GM12878 (cell line): ENCODE results near the gene ZNF771. TPM values are rescaled to one million over a fixed set of nuclear protein-coding genes. Genes with fewer than 3 reads are reported as not detected.

Experiments
- ATAC-seq: fragments of 200-7000 bp; cut with Tn5 transposase; 3 replicates; pipeline ENCODE4 v1.9.1; 2020; ENCODE audit warnings: mild to moderate bottlenecking, moderate library complexity
- BruUV-seq: library from RNA; stranded (reverse); fragments of 400-500 nt; replicated peaks from 2 replicates; lab custom pipeline; 2021; lab: Mats Ljungman, UMichigan
- CTCF ChIA-PET: fragments of 300-600 bp; sonication (Branson Sonifier 250); formaldehyde crosslinking; extraction: SDS; loops from one replicate; lab custom pipeline; 2021; ENCODE audit warnings: inconsistent platforms; lab: Yijun Ruan, JAX
- POLR2A ChIA-PET: fragments of 350-600 bp; formaldehyde crosslinking; extraction: SDS; loops from one replicate; lab custom pipeline; 2021; ENCODE audit warnings: inconsistent platforms; lab: Charles Lee
- RAD21 ChIA-PET: fragments of 300-600 bp; sonication (Branson Sonifier 250); formaldehyde crosslinking; loops from one replicate; lab custom pipeline; 2023; ENCODE audit warnings: antibody characterized with exemption; ENCODE audit not compliant: unreplicated experiment; lab: Charles Lee
- SMC1A ChIA-PET: fragments of 300-600 bp; sonication (Branson Sonifier 250); formaldehyde crosslinking; loops from one replicate; lab custom pipeline; 2023; ENCODE audit not compliant: unreplicated experiment, uncharacterized antibody; lab: Charles Lee
- DNase-seq: peaks from one replicate; pipeline ENCODE4 v3.0.0-alpha.2; 2011; ENCODE audit warnings: low read depth, low spot score
- FAIRE-seq: peaks from 3 replicates; lab custom pipeline; 2011; peaks lifted over from hg19 to GRCh38; lab: Jason Lieb, UNC
- H2AFZ ChIP-seq: 2 replicates; pipeline ENCODE4 v1.6.0; 2011; ENCODE audit warnings: low read depth, low read length, control low read depth; ENCODE audit not compliant: control insufficient read depth
- H3K27ac ChIP-seq: 2 replicates; pipeline ENCODE4 v1.5.1; 2011; ENCODE audit warnings: control low read depth; ENCODE audit not compliant: control insufficient read depth, insufficient read depth
- H3K27me3 ChIP-seq, 2 experiments: replicated peaks in 1 of 2; 2 replicates each; pipeline versions ENCODE4 v1.6.0 to v1.6.1; 2011; ENCODE audit warnings: low read length in 1 of 2; ENCODE audit not compliant: control insufficient read depth in 2 of 2, insufficient read depth in 2 of 2
- H3K36me3 ChIP-seq, 2 experiments: 2 replicates each; pipeline ENCODE4 v1.5.1; 2011; ENCODE audit warnings: low read length in 1 of 2; ENCODE audit not compliant: control insufficient read depth in 2 of 2, insufficient read depth in 2 of 2
- H3K4me1 ChIP-seq: 2 replicates; pipeline ENCODE4 v1.6.1; 2011; ENCODE audit warnings: mild to moderate bottlenecking, low read length, moderate library complexity, mixed read lengths; ENCODE audit not compliant: control insufficient read depth, insufficient read depth
- H3K4me2 ChIP-seq: 2 replicates; pipeline ENCODE4 v1.6.0; 2011; ENCODE audit warnings: control low read depth; ENCODE audit not compliant: control insufficient read depth, insufficient read depth
- H3K4me3 ChIP-seq: fragments of 200-600 bp; sonication (generic); 2 replicates; pipeline ENCODE4 v1.5.1; 2016
- H3K79me2 ChIP-seq: 2 replicates; pipeline ENCODE4 v1.6.0; 2011; ENCODE audit warnings: low read length; ENCODE audit not compliant: control insufficient read depth, insufficient read depth
- H3K9ac ChIP-seq: 2 replicates; pipeline ENCODE4 v1.8.0; 2011; ENCODE audit warnings: low read length, control low read depth, mixed read lengths; ENCODE audit not compliant: control insufficient read depth, insufficient read depth
- H3K9me3 ChIP-seq: replicated peaks from 3 replicates; pipeline ENCODE4 v1.5.1; 2011; ENCODE audit warnings: mild to moderate bottlenecking, low read length; ENCODE audit not compliant: control insufficient read depth, insufficient read depth
- H4K20me1 ChIP-seq: 2 replicates; pipeline ENCODE4 v1.6.0; 2011; ENCODE audit not compliant: control insufficient read depth, insufficient read depth
- ATF2 ChIP-seq: IDR thresholded peaks from 2 replicates; pipeline ENCODE4 v1.6.1; 2012; ENCODE audit warnings: low read length, inconsistent platforms
- BHLHE40 ChIP-seq, 2 experiments: fragments of 450-650 bp in 1 of 2; IDR thresholded peaks; 2 replicates each; pipeline ENCODE4 v1.6.1; 2011 to 2017; ENCODE audit warnings: low read depth in 2 of 2, borderline replicate concordance in 1 of 2, improper control_type of control experiment in 1 of 2, low read length in 1 of 2, mild to moderate bottlenecking in 1 of 2
- BRCA1 ChIP-seq: IDR thresholded peaks from 2 replicates; pipeline ENCODE4 v1.6.1; 2011; ENCODE audit warnings: low read depth, low read length, improper control_type of control experiment
- CHD1 ChIP-seq: IDR thresholded peaks from 2 replicates; pipeline ENCODE4 v1.6.1; 2012; ENCODE audit warnings: low read depth, low read length, improper control_type of control experiment
- MTA3 ChIP-seq: IDR thresholded peaks from 2 replicates; pipeline ENCODE4 v1.6.1; 2012; ENCODE audit warnings: low read length, inconsistent platforms, borderline replicate concordance
- NR2C2 ChIP-seq: IDR thresholded peaks from 2 replicates; pipeline ENCODE4 v1.6.1; 2011; ENCODE audit warnings: borderline replicate concordance, low read depth; ENCODE audit not compliant: control insufficient read depth, insufficient read length
- NR2F1 ChIP-seq: fragments of 450-650 bp; conservative IDR thresholded peaks from 2 replicates; pipeline ENCODE4 v1.6.1; 2017; ENCODE audit warnings: mild to moderate bottlenecking
- ZNF687 ChIP-seq: fragments of 450-650 bp; IDR thresholded peaks from 2 replicates; pipeline ENCODE4 v1.6.1; 2017; ENCODE audit warnings: mild to moderate bottlenecking, moderate library complexity
- ZSCAN29 ChIP-seq: fragments of 450-650 bp; IDR thresholded peaks from 2 replicates; pipeline ENCODE4 v1.6.1; 2017; ENCODE audit warnings: mild to moderate bottlenecking, moderate library complexity
- WGBS: methylation state at CpG from one replicate; pipeline ENCODE4 v1.1.6; 2016; ENCODE audit warnings: low lambda C conversion rate; ENCODE audit not compliant: insufficient replicate concordance, insufficient coverage; ENCODE audit errors: missing lambda C conversion rate; 5-methylcytosine and 5-hydroxymethylcytosine counted together
- in situ Hi-C: fragments of 300-500 bp; cut with MboI; formaldehyde crosslinking; loops from 9 replicates; pipeline ENCODE4 v1.14.3; 2018; ENCODE audit warnings: mixed read lengths
- intact Hi-C: fragments of 100-400 bp; cut with micrococcal nuclease; formaldehyde crosslinking; loops from one replicate; pipeline ENCODE4 v1.14.2; 2022; ENCODE audit not compliant: unreplicated experiment
- polyA plus RNA-seq, 11 experiments: library from polyadenylated mRNA; depleted of rRNA in 4 of 11; unstranded in 6 of 11; stranded (reverse) in 5 of 11; fragments of >200 nt; fragmentation: Nextera tagmentation in 4 of 11; fragmentation: Illumina TruSeq in 1 of 11; extraction: Ambion mirVana in 4 of 11; extraction: Trizol in 1 of 11; gene quantifications; 1 replicate in 1 of 11; 2 replicates in 10 of 11; pipeline versions ENCODE4 v1.2.1 to v1.2.3, GENCODE V29; 2011 to 2016; ENCODE audit warnings: inconsistent platforms in 2 of 11, missing spikeins in 2 of 11, low read depth in 1 of 11
- total RNA-seq, 4 experiments: library from RNA; depleted of rRNA in 3 of 4; stranded (reverse); fragments of >200 nt in 3 of 4; fragmentation: Illumina TruSeq in 1 of 4; extraction: Trizol in 1 of 4; gene quantifications; 2 replicates each; pipeline versions ENCODE4 v1.2.1 to v1.2.3, GENCODE V29; 2013 to 2021
- TF ChIP-seq, protein P1 (sequence below): IDR thresholded peaks from 2 replicates; pipeline ENCODE4 v1.6.1; 2011; ENCODE audit warnings: mild to moderate bottlenecking, low read depth, low read length, moderate library complexity; ENCODE audit not compliant: insufficient replicate concordance

The ZNF771 gene
- total and polyA plus RNA-seq, 10 of the 15 experiments (the other 5 are each of a cell fraction or from before 2014, with no cell fraction given), result 0.98 to 7.6 (median 3.7) TPM

DNA sequence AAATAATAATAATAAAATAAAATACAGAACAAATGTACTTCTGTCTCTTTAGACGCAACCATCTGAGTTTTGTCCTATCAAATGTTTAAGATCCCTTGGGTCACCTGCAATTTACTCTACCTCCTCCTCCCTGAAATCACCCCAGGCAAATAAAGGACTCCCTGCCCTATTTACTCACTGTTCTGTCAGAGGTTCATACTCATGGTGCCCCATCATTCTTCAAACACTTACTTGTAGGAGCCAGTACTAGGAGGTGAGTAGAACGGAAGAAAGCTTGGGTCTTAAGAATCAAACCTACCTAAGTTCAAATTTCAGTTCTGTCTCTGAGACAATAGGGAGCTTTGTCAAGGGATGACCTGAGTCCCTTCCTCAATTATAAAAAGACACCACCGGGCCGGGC is 40.9 kb upstream of the ZNF771 start (continued):
- TF ChIP-seq NR2F1 (no peak), BRCA1 (no peak), CHD1 (no peak)

DNA sequence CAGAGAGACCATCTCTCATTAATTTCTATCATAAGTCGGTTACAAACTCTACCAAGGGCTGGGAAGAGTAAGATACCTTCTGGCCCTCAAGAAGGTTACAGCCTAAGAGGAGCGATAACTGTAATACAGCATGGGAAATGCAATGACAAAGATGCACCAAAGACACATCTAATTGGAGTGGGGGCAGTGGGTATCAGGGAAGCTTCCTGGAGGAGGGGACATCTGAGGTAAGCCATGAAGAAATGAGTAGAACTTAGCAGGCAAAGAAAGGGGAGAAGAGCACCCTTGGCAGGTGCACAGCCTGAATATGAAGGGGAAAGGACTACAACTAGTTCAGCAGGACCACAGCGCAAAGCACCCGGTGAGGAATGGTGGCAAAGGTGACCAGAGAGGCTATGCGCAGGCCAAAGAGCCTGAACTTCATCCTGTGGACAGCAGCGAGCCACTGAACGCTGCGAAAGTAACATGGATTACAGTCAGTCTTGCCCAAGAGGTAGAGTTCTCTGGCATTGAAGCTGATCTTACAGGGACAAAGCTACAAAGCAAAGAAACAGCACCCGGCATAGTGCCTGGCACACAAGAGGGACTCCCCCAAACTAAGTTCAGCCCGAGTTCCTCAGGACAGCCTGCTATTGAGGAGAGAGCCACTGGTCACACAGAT is 39.9 kb upstream of the ZNF771 start:
- DNase-seq (no peak), FAIRE-seq (no peak), ATAC-seq (no peak)
- Histone ChIP-seq H4K20me1 (peaks cover 17% of the 10 kb centered on the region), H3K9ac (peak overlapping the region; percentile 86), H2AFZ (no peak overlapping the region), H3K9me3 (no peaks in the 10 kb centered on the region), H3K79me2 (peaks cover 35% of the 10 kb centered on the region), H3K36me3 (peaks cover 4 to 11% of the 10 kb centered on the region in 2 experiments; a peak in 3 of 4 replicates), H3K4me2 (peak overlapping the region; percentile 98), H3K4me3 (peak overlapping the region; percentile 97), H3K27me3 (no peaks in the 10 kb centered on the region), H3K27ac (no peak overlapping the region; the same call in 1 of the 2 replicates), H3K4me1 (peaks cover 16% of the 10 kb centered on the region)
- ChIA-PET SMC1A (interaction anchor here (0.6 to 3.5 kb wide), 4 partner anchors 17 to 274 kb away, joined by 3 to 15 read pairs (median 4); partner anchors contain the start of gene ZNF771), CTCF (interaction anchor here (1.0 to 9.0 kb wide), 4 partner anchors 15 to 248 kb away, joined by 3 to 70 read pairs (median 4); partner anchors contain the start of genes SEPTIN1 and ZNF771), RAD21 (interaction anchor here (0.7 to 1.6 kb wide), 2 partner anchors 15 to 59 kb away, joined by 3 to 4 read pairs; partner anchors contain the start of gene SEPTIN1), POLR2A (interaction anchor here (1.0 to 2.1 kb wide), 4 partner anchors 9 to 42 kb away, joined by 4 to 8 read pairs (median 6); no protein-coding TSS in a partner anchor)
- WGBS, result 75% methylated on average over 10 of the region's 10 CpGs
- TF ChIP-seq NR2C2 (no peak), ZSCAN29 (no peak), ATF2 (no peak), ZNF687 (no peak), MTA3 (no peak), BHLHE40 (IDR thresholded peaks at IDR 0.05; ENCODE audit: borderline replicate concordance in 1 of 2, low read depth in 2 of 2, low read length in 1 of 2) (no peak)
- TF ChIP-seq, protein P1, sequence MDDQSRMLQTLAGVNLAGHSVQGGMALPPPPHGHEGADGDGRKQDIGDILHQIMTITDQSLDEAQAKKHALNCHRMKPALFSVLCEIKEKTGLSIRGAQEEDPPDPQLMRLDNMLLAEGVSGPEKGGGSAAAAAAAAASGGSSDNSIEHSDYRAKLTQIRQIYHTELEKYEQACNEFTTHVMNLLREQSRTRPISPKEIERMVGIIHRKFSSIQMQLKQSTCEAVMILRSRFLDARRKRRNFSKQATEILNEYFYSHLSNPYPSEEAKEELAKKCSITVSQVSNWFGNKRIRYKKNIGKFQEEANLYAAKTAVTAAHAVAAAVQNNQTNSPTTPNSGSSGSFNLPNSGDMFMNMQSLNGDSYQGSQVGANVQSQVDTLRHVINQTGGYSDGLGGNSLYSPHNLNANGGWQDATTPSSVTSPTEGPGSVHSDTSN, result no peak
- no TSS peak for BruUV-seq
- intact Hi-C loops (no loop called here), in situ Hi-C loops (no loop called here)
